HG03439 (cell line): Measurements from ENCODE around the gene SMCO3.

Experiments
- ATAC-seq: cut with Tn5 transposase; IDR thresholded peaks from one replicate; pipeline ENCODE4 v1.9.1; 2021; ENCODE audit warnings: mild to moderate bottlenecking, moderate library complexity; ENCODE audit not compliant: unreplicated experiment

SMCO3 gene

DNA sequence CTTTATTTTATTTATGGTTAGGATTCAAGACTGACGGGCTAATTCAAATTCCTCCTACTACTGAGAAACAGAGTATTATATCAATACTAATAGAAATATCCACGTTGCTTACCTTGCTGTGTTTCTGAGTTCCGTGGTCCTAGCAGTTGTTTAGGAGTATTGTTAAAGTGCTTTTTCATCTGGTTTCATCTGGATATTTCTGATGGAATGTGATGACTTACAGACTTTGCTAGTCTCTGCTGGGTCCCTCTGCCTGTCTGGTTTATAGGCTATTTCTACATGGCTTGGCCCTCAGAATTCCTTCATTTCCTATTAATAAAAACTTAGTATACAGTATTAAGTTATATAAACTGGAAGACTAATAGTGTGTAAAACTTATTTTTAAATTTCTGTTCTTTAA, at the start of gene SMCO3:
Gene SMCO3, minus strand, starts transcription at position 169 of the 400 bp plus-strand sequence. CDS start 7,502 bp downstream, outside the sequence.
- no peak for ATAC-seq

DNA sequence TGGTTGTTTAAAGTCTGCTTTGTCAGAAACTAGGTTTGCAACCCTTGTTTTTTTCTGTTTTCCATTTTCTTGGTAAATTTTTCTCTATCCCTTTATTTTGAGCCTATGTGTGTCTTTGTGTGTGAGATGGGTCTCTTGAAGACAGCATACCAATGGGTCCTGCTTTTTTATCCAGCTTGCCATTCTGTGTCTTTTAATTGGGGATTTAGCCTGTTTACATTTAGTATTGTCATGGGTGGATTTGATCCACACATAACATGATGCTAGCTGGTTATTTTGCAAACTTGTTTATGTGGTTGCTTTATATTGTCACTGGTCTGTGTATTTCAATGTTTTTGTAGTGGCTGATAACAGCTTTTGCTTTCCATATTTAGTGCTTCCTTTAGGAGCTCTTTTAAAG, 46.5 kb upstream of the SMCO3 start:
- ATAC-seq = no peak

- no peak for ATAC-seq
These were observed 44.5 kb upstream of the SMCO3 start for GRCh38 chr12:14858513-14858912.

GRCh38 chr12:14854586-14855183, 40.7 kb upstream of the SMCO3 start:
- ATAC-seq = peak; percentile 60

DNA sequence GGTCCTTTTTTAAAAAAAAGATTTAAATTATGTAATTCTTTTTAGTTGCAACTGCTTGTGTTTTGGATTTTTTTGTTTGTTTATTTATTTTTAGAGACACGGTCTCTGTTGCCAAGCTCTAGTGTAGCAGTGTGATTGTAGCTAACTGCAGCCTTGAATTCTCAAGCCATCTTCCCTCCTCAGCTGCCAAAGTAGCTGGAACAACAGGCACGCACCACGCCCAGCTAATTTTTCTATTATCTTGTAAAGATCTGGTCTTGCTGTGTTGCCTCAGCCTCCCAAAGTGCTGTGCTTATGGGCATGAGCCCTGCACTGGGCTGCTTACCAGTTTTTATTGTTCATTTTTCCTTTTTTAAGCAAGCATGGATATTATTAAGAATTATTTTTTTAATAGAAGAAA, 40.0 kb upstream of the SMCO3 start:
- ATAC-seq = no peak

- no peak for ATAC-seq
These were observed 38.9 kb upstream of the SMCO3 start for GRCh38 chr12:14852880-14853279.

GRCh38 chr12:14850929-14851663, 37.1 kb upstream of the SMCO3 start:
- ATAC-seq = peak; percentile 53

- ATAC-seq = no peak
These were observed 35.7 kb upstream of the SMCO3 start for GRCh38 chr12:14849661-14850060.

- no peak for ATAC-seq
These were observed 33.0 kb upstream of the SMCO3 start for GRCh38 chr12:14846876-14847580.

DNA sequence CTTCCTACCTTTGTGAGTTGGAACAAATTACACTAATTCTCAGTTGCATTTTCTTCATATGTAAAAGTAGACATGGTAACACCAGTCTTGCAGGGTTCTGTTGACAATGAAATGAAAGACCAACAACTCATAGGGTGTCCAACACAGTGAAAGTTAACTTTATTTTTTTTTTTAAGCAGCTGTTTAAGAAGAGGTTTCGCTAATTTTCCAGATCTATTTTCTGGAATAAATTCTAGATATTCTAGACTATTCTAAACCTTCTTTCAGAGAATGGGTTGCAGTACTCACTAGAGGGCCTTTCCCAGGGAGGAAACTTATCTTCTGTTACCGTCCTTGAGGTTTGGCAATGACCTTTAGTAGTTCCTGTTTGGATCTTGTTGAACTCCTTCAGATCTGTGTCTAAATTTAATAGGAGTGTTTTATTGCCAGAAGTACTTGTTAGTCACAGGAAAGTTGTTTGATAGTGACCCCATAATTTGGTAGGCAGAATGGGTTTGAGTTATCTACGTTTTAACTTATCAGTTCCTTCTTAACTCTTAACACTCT, 32.1 kb upstream of the SMCO3 start:
- ATAC-seq = no peak

DNA sequence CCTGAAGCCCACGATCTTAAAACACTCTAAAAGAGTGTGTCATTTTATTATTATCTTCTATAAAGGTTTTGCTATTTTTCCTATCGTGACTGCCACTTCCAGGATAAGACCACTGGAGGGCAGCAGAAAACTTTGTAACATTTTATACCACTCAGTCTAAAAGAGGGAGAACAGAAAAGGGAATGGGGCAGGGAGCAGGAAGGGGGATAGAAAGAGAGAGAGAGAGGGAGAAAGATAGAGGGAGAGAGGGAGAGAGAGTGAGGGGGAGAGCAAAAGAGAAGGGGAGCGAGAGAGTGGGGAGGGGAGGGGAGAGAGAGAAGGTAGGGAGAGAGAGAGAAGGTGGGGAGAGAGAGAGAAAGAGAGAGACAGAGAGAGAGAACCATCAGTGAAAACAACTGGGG, 31.4 kb upstream of the SMCO3 start:
- ATAC-seq = peak; percentile 58

DNA sequence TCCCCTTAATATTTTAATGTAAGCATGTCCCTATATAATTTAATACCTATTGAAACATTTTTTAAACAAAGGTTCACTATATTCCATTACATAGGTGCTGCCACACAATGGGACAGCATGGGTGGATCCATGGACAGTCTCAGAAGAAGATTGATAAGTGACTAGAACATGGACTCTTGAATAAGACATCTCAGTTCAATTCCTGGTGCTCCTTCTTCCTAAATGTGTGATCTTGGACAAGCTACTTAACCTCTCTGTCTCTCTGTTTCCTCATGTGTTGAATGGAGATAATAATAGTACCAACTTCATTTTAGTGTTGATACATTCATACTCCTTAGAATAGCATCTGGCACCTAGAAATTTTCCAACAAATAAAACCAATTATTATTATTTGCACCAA, 30.4 kb upstream of the SMCO3 start:
- no peak for ATAC-seq

DNA sequence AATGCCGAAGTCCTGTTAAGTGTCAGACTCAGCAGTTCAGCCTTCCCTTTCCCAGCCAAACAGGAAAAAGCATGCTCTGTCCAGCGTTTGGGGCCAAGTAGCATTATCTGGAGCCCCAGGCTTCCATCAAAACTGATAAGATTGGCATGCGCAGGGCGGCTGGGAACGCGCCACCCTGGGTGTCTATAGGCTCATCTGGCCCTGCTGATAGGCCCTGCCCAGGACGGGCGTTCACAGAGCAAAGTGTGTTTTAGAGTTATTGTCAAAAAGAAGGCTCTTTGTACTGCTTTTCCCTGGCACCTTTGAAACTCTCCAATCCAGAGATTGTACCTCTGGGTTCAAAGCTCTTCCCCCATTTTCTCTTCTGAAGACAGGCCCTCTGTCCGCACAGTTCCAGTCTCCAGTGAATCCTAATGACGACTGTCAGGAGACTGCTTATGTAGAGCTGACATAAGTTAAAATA, 29.5 kb upstream of the SMCO3 start, which contains the start of gene ART4:
Gene ART4, minus strand, starts transcription at position 102 of the 463 bp plus-strand sequence. CDS start 413 bp downstream, outside the sequence.
- ATAC-seq = no peak

DNA sequence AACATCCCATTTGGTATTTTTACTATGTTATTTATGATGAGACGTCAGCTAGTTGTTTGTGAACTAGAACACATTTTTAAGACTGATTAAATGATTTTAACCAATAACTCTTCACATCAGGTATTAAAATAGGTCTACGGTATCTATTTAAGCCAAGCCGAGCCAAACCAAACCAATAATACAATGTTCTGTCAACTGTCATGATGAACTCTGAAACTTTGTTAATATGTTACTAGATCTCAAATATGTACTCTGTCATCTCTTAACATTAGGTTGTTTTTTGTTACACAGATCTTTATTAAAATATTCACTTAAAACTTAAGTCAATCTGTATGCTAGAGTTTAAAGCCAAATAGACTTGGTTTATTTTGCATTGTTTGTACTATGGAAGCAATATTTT, 28.3 kb upstream of the SMCO3 start:
- no peak for ATAC-seq

- no peak for ATAC-seq
These were observed 27.8 kb upstream of the SMCO3 start for GRCh38 chr12:14841761-14842160.

GRCh38 chr12:14840616-14841015, 26.6 kb upstream of the SMCO3 start:
- no peak for ATAC-seq

DNA sequence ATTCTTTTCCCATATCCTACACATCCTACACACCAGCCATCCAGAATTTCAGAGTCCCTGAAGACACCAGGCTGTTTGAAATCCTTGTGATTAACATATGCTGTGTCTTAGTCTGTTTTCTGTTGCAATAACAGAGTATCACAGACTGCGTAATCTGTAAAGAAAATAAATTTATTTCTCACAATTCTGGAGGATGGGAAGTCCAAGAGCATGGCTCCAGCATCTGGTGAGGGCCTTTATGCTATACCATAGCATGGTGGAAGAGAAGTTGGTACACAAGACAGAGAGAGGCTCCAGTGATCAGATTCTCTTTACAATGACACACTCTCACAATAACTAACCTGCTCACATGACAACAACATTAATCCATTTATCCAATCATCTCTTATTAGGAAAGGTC, 25.3 kb upstream of the SMCO3 start:
- ATAC-seq = no peak

GRCh38 chr12:14836336-14837210, 22.6 kb upstream of the SMCO3 start:
- ATAC-seq = no peak

- no peak for ATAC-seq
These were observed 20.5 kb upstream of the SMCO3 start for GRCh38 chr12:14834509-14834908.

GRCh38 chr12:14833952-14834351, 20.0 kb upstream of the SMCO3 start:
- no peak for ATAC-seq

DNA sequence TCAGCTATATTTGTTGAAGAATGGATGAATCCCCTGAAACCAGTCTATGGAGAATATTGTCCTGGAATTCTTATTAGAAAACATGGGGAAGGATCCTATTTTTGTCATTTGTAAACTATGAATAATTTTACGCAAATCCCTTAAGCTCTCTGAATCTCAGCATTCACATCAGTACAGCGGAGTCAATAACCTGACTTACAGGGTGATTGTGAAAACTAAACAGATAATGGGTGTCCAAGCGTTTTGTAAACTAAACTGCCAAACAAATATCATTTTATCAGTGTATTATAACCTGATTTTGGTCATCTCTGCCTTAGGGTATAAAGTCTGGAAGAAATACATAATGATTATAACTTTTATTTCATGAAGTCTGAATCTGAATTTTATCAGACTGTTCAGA, 19.4 kb upstream of the SMCO3 start:
- ATAC-seq = no peak
